Fibroblast of mammary gland (primary cell): ENCODE results near the gene AUH.
A peak's percentile ranks its signal among the peaks of the same experiment; 100 is the strongest.

Source experiments
- DNase-seq: peaks from one replicate; pipeline ENCODE4 v3.0.0-alpha.2; 2010; ENCODE audit warnings: low read depth
- H3K4me3 ChIP-seq: 2 replicates; pipeline ENCODE4 v1.5.1; 2011; ENCODE audit warnings: low read depth, mild to moderate bottlenecking, low read length, moderate library complexity; ENCODE audit not compliant: control insufficient read depth
- TF ChIP-seq, protein P1 (sequence below): conservative IDR thresholded peaks from 2 replicates; pipeline ENCODE4 v1.5.1; 2011; ENCODE audit warnings: low read depth, low read length, inconsistent platforms; ENCODE audit not compliant: control insufficient read depth, insufficient read depth

AUH gene

DNA sequence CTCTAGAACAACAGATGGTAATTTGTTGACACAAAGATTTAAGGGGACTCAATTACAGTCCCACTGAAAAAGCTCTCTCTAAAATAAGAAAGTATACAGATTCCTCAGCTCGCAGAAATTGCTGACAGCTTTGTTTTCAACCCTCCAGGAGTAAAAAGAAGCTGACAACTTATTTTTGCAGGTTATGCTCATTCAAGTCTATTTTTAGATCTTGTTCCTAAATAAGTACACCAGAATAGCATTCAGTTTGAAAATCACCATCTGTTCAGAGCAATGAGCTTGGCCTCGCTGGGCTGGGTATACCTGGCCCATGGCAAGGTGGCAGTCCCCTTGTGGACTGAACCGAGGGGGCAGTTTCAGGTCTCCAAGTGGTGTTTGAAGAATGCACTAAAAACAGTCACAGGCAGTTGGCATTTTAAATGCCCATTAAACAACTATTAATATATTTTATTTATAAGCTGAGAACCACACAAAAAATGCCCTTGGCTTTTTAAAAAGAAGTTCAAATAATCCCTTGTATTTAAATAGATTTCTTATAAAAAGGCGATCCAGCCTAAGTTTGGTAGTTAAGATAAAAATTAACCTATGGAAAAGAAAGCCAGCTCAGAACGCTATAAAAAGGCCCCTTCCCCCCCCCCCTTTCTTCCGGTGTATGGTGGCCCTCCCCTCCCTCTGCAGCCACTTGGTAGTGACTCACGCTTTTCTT is 169.2 kb downstream of the AUH start:
- DNase-seq: peak; percentile 35
- TF ChIP-seq, protein P1, sequence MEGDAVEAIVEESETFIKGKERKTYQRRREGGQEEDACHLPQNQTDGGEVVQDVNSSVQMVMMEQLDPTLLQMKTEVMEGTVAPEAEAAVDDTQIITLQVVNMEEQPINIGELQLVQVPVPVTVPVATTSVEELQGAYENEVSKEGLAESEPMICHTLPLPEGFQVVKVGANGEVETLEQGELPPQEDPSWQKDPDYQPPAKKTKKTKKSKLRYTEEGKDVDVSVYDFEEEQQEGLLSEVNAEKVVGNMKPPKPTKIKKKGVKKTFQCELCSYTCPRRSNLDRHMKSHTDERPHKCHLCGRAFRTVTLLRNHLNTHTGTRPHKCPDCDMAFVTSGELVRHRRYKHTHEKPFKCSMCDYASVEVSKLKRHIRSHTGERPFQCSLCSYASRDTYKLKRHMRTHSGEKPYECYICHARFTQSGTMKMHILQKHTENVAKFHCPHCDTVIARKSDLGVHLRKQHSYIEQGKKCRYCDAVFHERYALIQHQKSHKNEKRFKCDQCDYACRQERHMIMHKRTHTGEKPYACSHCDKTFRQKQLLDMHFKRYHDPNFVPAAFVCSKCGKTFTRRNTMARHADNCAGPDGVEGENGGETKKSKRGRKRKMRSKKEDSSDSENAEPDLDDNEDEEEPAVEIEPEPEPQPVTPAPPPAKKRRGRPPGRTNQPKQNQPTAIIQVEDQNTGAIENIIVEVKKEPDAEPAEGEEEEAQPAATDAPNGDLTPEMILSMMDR: no peak
- H3K4me3 ChIP-seq: no peak overlapping the region

DNA sequence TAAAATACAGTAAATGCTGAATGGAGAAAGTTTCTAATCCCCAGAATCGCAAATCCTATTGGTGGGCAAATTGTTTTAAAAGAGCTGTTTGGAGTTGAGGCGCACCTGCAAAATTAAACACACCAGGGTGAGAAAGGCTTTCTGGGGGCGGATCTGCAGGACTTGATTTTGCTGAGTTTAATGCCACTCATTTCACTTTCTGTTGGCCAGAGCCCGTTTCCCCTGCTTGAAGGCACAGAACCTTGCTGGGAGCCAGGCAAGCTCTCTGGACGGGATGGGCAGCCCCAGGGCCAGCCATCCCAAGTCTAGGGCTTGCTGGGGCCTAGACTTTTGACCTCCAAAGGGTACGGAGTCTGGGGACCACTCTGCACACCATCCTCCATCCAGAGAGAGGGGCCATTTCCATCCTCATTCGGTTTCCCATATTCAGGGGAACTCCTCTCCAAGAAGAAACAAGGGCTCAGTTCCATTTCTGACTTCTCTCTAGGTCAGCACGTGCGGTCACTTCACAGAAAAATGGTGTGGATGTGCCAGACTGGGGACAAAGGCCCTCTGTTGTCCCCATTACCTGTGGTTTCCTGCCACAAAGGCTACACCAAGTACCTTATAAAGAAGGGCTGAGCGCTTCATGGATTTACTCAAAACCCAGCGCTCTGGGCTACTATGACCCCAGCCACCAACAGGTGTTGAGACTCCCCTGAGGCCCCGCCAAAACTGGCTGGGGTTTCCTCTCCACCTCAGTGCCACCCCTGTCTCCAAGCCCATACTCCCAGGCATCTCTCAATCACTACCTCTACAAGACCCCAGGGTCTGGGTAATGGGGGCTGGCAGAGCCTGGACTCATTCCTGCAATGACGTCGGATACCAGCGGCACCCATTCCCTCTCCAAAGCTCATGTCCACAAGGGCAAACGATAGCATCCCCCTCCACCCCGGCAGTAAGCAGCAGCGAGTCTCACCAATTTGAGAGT is 170.0 kb downstream of the AUH start:
- no peak overlapping the region for H3K4me3 ChIP-seq
- TF ChIP-seq, protein P1: no peak
- DNase-seq: no peak

DNA sequence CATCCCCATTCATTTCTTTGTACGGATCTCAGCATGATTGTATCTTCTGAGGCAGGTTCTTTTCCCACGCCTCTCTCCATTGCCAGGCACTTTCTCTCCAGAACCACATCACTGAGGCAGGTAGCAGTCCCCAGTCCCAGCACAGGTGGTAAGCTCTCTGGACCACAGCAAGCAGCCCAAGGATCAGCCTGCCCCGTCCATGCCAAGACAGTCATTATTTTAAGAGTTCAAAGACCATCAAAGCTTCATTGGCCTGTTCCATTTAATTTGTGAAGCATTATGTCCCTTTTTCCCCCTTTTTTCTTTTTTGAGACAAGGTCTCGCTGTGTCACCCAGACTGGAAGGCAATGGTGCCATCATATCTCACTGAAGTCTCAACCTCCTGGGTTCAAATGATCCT is 171.7 kb downstream of the AUH start:
- no peak overlapping the region for H3K4me3 ChIP-seq
- TF ChIP-seq, protein P1: no peak
- no peak for DNase-seq

DNA sequence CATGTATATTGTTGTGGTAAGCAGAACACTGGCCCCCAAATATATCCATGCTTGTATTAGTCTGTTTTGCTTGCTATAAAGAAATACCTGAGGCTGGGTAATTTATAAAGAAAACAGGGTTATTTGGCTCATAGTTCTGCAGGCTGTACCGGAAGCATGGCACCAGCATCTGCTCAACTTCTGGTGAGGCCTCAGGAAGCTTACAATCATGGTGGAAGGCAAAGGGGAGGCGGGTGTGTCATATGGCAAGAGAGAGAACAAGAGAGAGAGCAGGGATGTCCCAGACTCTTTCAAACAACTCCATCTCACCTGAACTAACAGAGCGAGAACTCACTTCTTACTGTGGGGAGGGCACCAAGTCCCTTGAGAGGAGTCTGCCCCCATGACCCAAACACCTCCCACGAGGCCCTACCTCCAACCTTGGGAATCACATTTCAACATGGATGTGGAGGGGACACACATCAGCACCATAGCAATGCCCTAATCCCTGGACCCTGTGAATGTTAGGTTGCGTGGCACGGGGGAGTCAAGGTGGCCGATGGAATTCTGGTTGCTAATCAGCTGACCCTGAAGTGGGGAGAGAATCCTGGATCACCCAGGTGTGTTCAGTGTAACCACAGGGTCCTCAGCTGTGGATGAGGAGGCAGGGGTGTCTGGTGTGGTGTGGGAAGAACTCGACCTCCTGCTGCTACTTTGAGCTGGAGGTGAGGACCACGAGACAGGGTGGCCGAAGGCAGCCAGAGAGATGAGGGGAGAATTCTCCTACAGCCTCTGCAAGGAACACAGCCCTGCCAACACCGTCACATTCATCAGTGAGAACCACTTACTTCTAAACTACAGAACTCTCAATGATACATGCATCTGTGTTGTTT is 172.8 kb downstream of the AUH start:
- H3K4me3 ChIP-seq: no peak overlapping the region

DNA sequence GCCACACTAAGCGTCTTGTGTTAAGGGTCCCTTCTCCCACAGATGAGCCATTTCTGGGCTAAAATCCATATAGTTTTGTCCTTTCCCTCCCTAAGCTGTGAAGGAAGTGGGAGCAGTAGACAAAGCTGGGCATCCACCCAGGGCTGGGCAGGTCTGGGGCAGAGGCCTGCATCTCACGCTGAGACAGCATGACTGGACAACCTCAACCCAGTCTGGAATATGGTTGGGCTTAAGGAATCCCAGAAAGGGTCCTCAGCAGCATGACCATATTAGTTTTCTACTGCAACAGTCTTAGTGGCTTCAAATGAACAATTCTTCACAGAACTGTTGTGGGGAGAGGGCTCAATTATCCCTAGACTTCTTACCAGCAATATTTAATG is 173.8 kb downstream of the AUH start:
- TF ChIP-seq, protein P1: no peak
- H3K4me3 ChIP-seq: no peak overlapping the region
- peak; percentile 90 for DNase-seq

More for the DNA sequence above, 172.8 kb downstream of the AUH start:
- TF ChIP-seq, protein P1: no peak
- DNase-seq: no peak

DNA sequence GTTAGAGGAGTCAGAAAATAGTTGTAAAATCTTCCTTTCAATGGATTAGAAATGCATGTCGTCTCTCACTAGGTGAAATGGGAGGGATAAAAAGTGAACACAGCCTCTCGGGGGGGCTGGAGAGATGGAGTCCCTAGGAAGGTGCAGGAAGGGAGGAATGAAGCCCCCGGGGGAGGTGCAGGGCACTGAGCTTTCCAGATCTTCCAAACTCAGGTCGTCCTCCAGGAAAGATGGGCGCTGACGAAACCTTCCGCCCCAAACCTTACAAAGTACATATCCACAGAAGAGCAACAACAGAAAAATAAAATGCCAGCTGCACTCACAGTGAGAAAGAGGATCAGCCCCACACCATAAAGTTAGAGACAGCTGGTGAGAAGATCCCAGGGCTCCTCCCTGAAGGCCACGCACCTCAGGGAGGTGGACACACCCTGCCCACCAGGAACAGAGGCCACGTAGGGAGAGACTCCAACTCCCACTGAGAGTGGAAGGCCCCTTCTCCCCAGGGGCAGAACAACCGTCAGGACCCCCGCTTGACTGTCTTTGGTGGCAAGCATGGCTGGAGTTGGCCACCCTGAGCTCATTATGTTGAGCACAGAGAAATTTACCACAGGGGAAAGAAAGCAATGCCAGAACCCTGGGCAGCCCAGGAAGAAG is 174.3 kb downstream of the AUH start:
- no peak overlapping the region for H3K4me3 ChIP-seq
- TF ChIP-seq, protein P1: no peak
- no peak for DNase-seq
